HL-60 (cell line): ENCODE measurements around the gene ARIH2.

Experiments
- DNase-seq, 2 experiments: peaks; one replicate each; pipeline ENCODE4 v3.0.0-alpha.2; 2010 to 2020; ENCODE audit warnings: low read depth in 1 of 2, low spot score in 1 of 2
- H3K27ac ChIP-seq: fragments of 250-450 bp; sonication (Bioruptor Pico); replicated peaks from 2 replicates; pipeline ENCODE4 v1.5.1; 2020; ENCODE audit warnings: mild to moderate bottlenecking, moderate library complexity
- H3K27me3 ChIP-seq: fragments of 250-450 bp; sonication (Bioruptor Pico); 2 replicates; pipeline ENCODE4 v1.5.1; 2021; ENCODE audit warnings: mild to moderate bottlenecking, moderate library complexity; ENCODE audit not compliant: insufficient read depth, poor library complexity, severe bottlenecking
- H3K4me3 ChIP-seq: replicated peaks from 2 replicates; pipeline ENCODE4 v1.5.1; 2011; ENCODE audit warnings: mild to moderate bottlenecking, control low read depth, low read length; ENCODE audit not compliant: insufficient read depth
- CTCF ChIP-seq: IDR thresholded peaks from one replicate; pipeline ENCODE4 v1.5.1; 2011; ENCODE audit warnings: low read length, control low read depth, inconsistent platforms; ENCODE audit not compliant: insufficient read depth
- GABPA ChIP-seq: IDR thresholded peaks from 2 replicates; pipeline ENCODE4 v1.6.1; 2012; ENCODE audit warnings: low read depth
- POLR2AphosphoS5 ChIP-seq: IDR thresholded peaks from 2 replicates; pipeline ENCODE4 v1.6.1; 2012; ENCODE audit warnings: low read depth
- REST ChIP-seq: IDR thresholded peaks from 2 replicates; pipeline ENCODE4 v1.6.1; 2012; ENCODE audit warnings: low read depth; ENCODE audit not compliant: insufficient replicate concordance
- SPI1 ChIP-seq: IDR thresholded peaks from 2 replicates; pipeline ENCODE4 v1.6.1; 2012; ENCODE audit warnings: low read depth, mild to moderate bottlenecking, borderline replicate concordance

The ARIH2 gene

GRCh38 chr3:49017229-49017970 lies 98.8 kb downstream of the ARIH2 start:
- H3K4me3 ChIP-seq: peak overlapping the region; percentile 80
- H3K27ac ChIP-seq: peak overlapping the region; percentile 99
- H3K27me3 ChIP-seq: no peaks in the 10 kb centered on the region
- TF ChIP-seq CTCF: no peak
- TF ChIP-seq REST: no peak
- TF ChIP-seq GABPA: no peak
- TF ChIP-seq SPI1: no peak
- no peak for TF ChIP-seq POLR2AphosphoS5
- DNase-seq: peak; percentile 46 to 69

GRCh38 chr3:49017971-49018706 lies 99.5 kb downstream of the ARIH2 start, which contains the start of gene DALRD3:
Gene DALRD3 (minus strand): TSS chr3:49018580. CDS start chr3:49018564, 16 bp downstream.
- TF ChIP-seq GABPA (peak; percentile 78), REST (no peak), POLR2AphosphoS5 (peak; percentile 83; the same call in 1 of the 2 replicates)

GRCh38 chr3:49018707-49019006 lies 100.0 kb downstream of the ARIH2 start:
- no peak for DNase-seq
- H3K4me3 ChIP-seq: peak overlapping the region; percentile 80
- peak overlapping the region; percentile 99 for H3K27ac ChIP-seq

More at GRCh38 chr3:49017971-49018706, 99.5 kb downstream of the ARIH2 start, which contains the start of gene DALRD3:
- DNase-seq: peak; percentile 82 to 84
- Histone ChIP-seq H3K27ac (peak within 1 kb of the TSS; percentile 99), H3K4me3 (peak within 1 kb of the TSS; percentile 80), H3K27me3 (no peaks in the 10 kb centered on the region)

More at GRCh38 chr3:49018707-49019006, 100.0 kb downstream of the ARIH2 start:
- no peaks in the 10 kb centered on the region for H3K27me3 ChIP-seq
- TF ChIP-seq SPI1 (no peak), REST (no peak), GABPA (no peak; the same call in 1 of the 2 replicates), POLR2AphosphoS5 (no peak), CTCF (no peak)
